K562 (cell line): ENCODE results near the gene CRHR2. TPM values are rescaled to one million over a fixed set of nuclear protein-coding genes. Genes with fewer than 3 reads are reported as not detected.

Experiments
- ATAC-seq: fragments of 200-7000 bp; cut with Tn5 transposase; 3 replicates; pipeline ENCODE4 v1.9.1; 2020; ENCODE audit warnings: moderate library complexity
- BruUV-seq: library from RNA; stranded (reverse); fragments of 400-500 nt; replicated peaks from 2 replicates; lab custom pipeline; 2021; lab: Mats Ljungman, UMichigan
- CTCF ChIA-PET: fragments of 300-600 bp; formaldehyde crosslinking; extraction: SDS; loops from one replicate; lab custom pipeline; 2021; ENCODE audit warnings: low intra/inter-chr PET ratio; lab: Yijun Ruan, JAX
- POLR2A ChIA-PET: fragments of 300-600, 350-650 bp; sonication (Branson Sonifier 250); formaldehyde crosslinking; extraction: SDS; loops from one replicate; lab custom pipeline; 2021; ENCODE audit warnings: antibody characterized with exemption, inconsistent platforms; lab: Yijun Ruan, JAX
- DNase-seq, 4 experiments: peaks; one replicate each; pipeline versions ENCODE4 v3.0.0 to v3.0.0-alpha.2; 2011 to 2018; ENCODE audit warnings: low spot score in 3 of 4, mixed read lengths in 3 of 4; ENCODE audit errors: extremely low read depth in 1 of 4
- FAIRE-seq: peaks from 2 replicates; lab custom pipeline; 2011; peaks lifted over from hg19 to GRCh38; lab: Jason Lieb, UNC
- H2AFZ ChIP-seq: 2 replicates; pipeline ENCODE4 v1.6.0; 2011; ENCODE audit warnings: low read depth, low read length, control low read depth, inconsistent platforms
- H3K27ac ChIP-seq: fragments of 200-600 bp; 3 replicates; pipeline ENCODE4 v1.8.0; 2011; ENCODE audit warnings: low read depth, mild to moderate bottlenecking, control low read depth, inconsistent platforms, low read length, moderate library complexity, mixed read lengths; ENCODE audit errors: extremely low read depth
- H3K27me3 ChIP-seq, 2 experiments: fragments of 300-600 bp in 1 of 2; 2 replicates in 1 of 2; 3 replicates in 1 of 2; pipeline versions ENCODE4 v1.6.0 to v1.8.0; 2011; ENCODE audit warnings: inconsistent platforms in 2 of 2, low read length in 2 of 2, mild to moderate bottlenecking in 1 of 2, mixed read lengths in 1 of 2, moderate library complexity in 1 of 2; ENCODE audit not compliant: control insufficient read depth in 2 of 2, insufficient read depth in 2 of 2
- H3K36me3 ChIP-seq: fragments of 300-600 bp; 3 replicates; pipeline ENCODE4 v1.8.0; 2011; ENCODE audit warnings: mild to moderate bottlenecking, low read length, inconsistent platforms; ENCODE audit not compliant: control insufficient read depth, insufficient read depth
- H3K4me1 ChIP-seq, 2 experiments: fragments of 200-600 bp in 1 of 2; replicated peaks in 1 of 2; 2 replicates in 1 of 2; 3 replicates in 1 of 2; pipeline versions ENCODE4 v1.5.1 to v1.8.0; 2011; ENCODE audit warnings: inconsistent platforms in 2 of 2, low read length in 2 of 2, mild to moderate bottlenecking in 1 of 2, mixed read lengths in 1 of 2, moderate library complexity in 1 of 2; ENCODE audit not compliant: control insufficient read depth in 2 of 2, insufficient read depth in 2 of 2
- H3K4me2 ChIP-seq: 2 replicates; pipeline ENCODE4 v1.6.1; 2011; ENCODE audit warnings: low read length, control low read depth, inconsistent platforms, mixed read lengths; ENCODE audit not compliant: insufficient read depth
- H3K4me3 ChIP-seq: fragments of 200-600 bp; sonication (generic), shearing (Covaris generic); 2 replicates; pipeline ENCODE4 v1.5.1; 2016; ENCODE audit warnings: control low read depth, inconsistent platforms
- H3K79me2 ChIP-seq: fragments of 200-600 bp; 3 replicates; pipeline ENCODE4 v1.8.0; 2011; ENCODE audit warnings: low read length, inconsistent platforms; ENCODE audit not compliant: control insufficient read depth, insufficient read depth
- H3K9ac ChIP-seq, 2 experiments: 2 replicates each; pipeline versions ENCODE4 v1.6.0 to v1.6.1; 2011; ENCODE audit warnings: low read depth in 2 of 2, low read length in 2 of 2, control low read depth in 1 of 2, inconsistent platforms in 1 of 2, mild to moderate bottlenecking in 1 of 2, mixed read lengths in 1 of 2; ENCODE audit not compliant: insufficient read depth in 1 of 2
- H3K9me1 ChIP-seq: one replicate; pipeline ENCODE4 v1.6.0; 2011; ENCODE audit warnings: inconsistent platforms, mild to moderate bottlenecking, low read length, moderate library complexity; ENCODE audit not compliant: control insufficient read depth, insufficient read depth
- H3K9me3 ChIP-seq: replicated peaks from 2 replicates; pipeline ENCODE4 v1.5.1; 2011; ENCODE audit warnings: low read depth, low read length, inconsistent platforms; ENCODE audit not compliant: control insufficient read depth, insufficient read depth
- H4K20me1 ChIP-seq: replicated peaks from 2 replicates; pipeline ENCODE4 v1.6.1; 2011; ENCODE audit warnings: low read length, inconsistent platforms, mixed read lengths; ENCODE audit not compliant: control insufficient read depth, insufficient read depth
- BHLHE40 ChIP-seq: IDR thresholded peaks from 2 replicates; pipeline ENCODE4 v1.6.1; 2011; ENCODE audit warnings: low read length, improper control_type of control experiment
- CSDE1 ChIP-seq, 2 experiments: fragments of 450-650 bp; IDR thresholded peaks; 2 replicates each; pipeline ENCODE4 v1.6.1; 2016; ENCODE audit warnings: mild to moderate bottlenecking in 1 of 2
- FOXA3 ChIP-seq, 2 experiments: fragments of 450-650 bp in 1 of 2; sonication (generic) in 1 of 2; formaldehyde crosslinking; IDR thresholded peaks in 1 of 2; conservative IDR thresholded peaks in 1 of 2; 2 replicates each; pipeline versions ENCODE4 v1.4.0 to v1.8.0; 2020 to 2022; ENCODE audit warnings: mild to moderate bottlenecking in 2 of 2, missing genetic modification reagents in 1 of 2
- FOXK2 ChIP-seq, 2 experiments: fragments of 450-650 bp; IDR thresholded peaks in 1 of 2; conservative IDR thresholded peaks in 1 of 2; 2 replicates each; pipeline ENCODE4 v1.6.1; 2016; ENCODE audit warnings: low read depth in 2 of 2, mild to moderate bottlenecking in 1 of 2
- NCOA2 ChIP-seq, 2 experiments: fragments of 450-650 bp; IDR thresholded peaks; 2 replicates each; pipeline ENCODE4 v1.6.1; 2018; ENCODE audit warnings: mild to moderate bottlenecking in 2 of 2, moderate library complexity in 1 of 2; ENCODE audit not compliant: partially characterized antibody in 2 of 2
- RB1 ChIP-seq: fragments of 450-650 bp; IDR thresholded peaks from 2 replicates; pipeline ENCODE4 v1.6.1; 2017; ENCODE audit warnings: low read depth, mild to moderate bottlenecking
- TEAD1 ChIP-seq, 2 experiments: fragments of 450-650 bp in 1 of 2; sonication (generic) in 1 of 2; formaldehyde crosslinking; IDR thresholded peaks; 2 replicates each; pipeline versions ENCODE4 v1.4.0 to v1.8.0; 2020 to 2022; ENCODE audit warnings: mild to moderate bottlenecking in 2 of 2, missing genetic modification reagents in 1 of 2
- ZNF785 ChIP-seq: fragments of 250-450 bp; sonication (Bioruptor Pico); IDR thresholded peaks from 2 replicates; pipeline ENCODE4 v1.4.0; 2020; ENCODE audit warnings: mild to moderate bottlenecking
- WGBS: fragments of 100-300 bp; shearing (Covaris generic); methylation state at CpG from one replicate; pipeline ENCODE4 v1.1.6; 2016; ENCODE audit warnings: low coverage, mixed read lengths; ENCODE audit not compliant: insufficient coverage; ENCODE audit errors: missing lambda C conversion rate; 5-methylcytosine and 5-hydroxymethylcytosine counted together
- in situ Hi-C: fragments of 300-500 bp; cut with MboI; formaldehyde crosslinking; loops from 4 replicates; pipeline ENCODE4 v1.15.0; 2018; ENCODE audit warnings: inconsistent platforms, mixed read lengths
- intact Hi-C: fragments of 100-400 bp; cut with micrococcal nuclease; formaldehyde crosslinking; loops from 2 replicates; pipeline ENCODE4 v1.14.2; 2022
- polyA plus RNA-seq, 8 experiments: library from polyadenylated mRNA; depleted of rRNA in 4 of 8; stranded (reverse) in 5 of 8; unstranded in 3 of 8; fragments of >200 nt; fragmentation: Nextera tagmentation in 2 of 8; fragmentation: Illumina TruSeq in 1 of 8; extraction: Ambion mirVana in 2 of 8; extraction: Trizol in 1 of 8; gene quantifications; 2 replicates each; pipeline versions ENCODE4 v1.2.1 to v1.2.3, GENCODE V29; 2011 to 2014; ENCODE audit warnings: inconsistent platforms in 1 of 8, missing spikeins in 1 of 8
- total RNA-seq, 7 experiments: library from RNA; depleted of rRNA in 6 of 7; stranded (reverse); fragments of >200 nt in 6 of 7; fragmentation: Illumina TruSeq in 2 of 7; extraction: Trizol in 2 of 7; gene quantifications; 2 replicates each; pipeline versions ENCODE4 v1.2.1 to v1.2.3, GENCODE V29; 2011 to 2021; ENCODE audit warnings: low replicate concordance in 1 of 7

CRHR2 gene
- total and polyA plus RNA-seq, 9 of the 15 experiments (the other 6 are each of a cell fraction or from before 2014, with no cell fraction given): not detected

DNA sequence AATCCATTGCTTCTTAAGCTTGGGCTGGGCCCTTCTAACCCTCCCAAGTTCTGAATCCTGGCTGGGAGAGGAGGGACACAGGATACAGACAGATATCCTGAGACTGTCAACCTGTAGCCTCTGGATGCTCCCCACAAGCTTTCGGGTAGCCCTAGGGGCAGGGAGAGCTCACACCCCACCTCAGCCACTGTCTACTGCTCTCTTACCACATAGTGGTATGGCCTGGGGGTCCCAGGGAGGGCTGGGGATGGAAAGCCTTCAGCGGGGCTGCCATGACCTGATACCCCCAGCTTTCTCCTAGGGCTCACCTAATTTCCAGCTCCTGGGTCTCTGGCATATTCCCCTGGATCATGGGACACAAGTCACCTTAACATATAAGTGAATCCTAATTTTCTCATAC lies 25.1 kb downstream of the CRHR2 start:
- BruUV-seq: no TSS peak
- Histone ChIP-seq H3K9ac (no peak overlapping the region), H3K27me3 (peaks cover 2 to 55% of the 10 kb centered on the region in 2 experiments; a peak in 3 of 5 replicates), H3K79me2 (no peaks in the 10 kb centered on the region), H3K4me2 (no peak overlapping the region), H3K4me3 (no peak overlapping the region), H3K4me1 (peaks cover 0 to 3% of the 10 kb centered on the region in 2 experiments; a peak in 1 of 5 replicates), H3K9me1 (no peaks in the 10 kb centered on the region), H3K36me3 (no peaks in the 10 kb centered on the region), H4K20me1 (peaks cover 4% of the 10 kb centered on the region; the same call in 1 of the 2 replicates), H3K27ac (no peak overlapping the region), H2AFZ (no peak overlapping the region), H3K9me3 (no peaks in the 10 kb centered on the region)
- WGBS: 0% methylated on average over 2 of the region's 2 CpGs
- ChIA-PET CTCF (no interaction called here), POLR2A (no interaction called here)
- intact Hi-C loops (no loop called here), in situ Hi-C loops (no loop called here)
- no peak for FAIRE-seq
- no peak for TF ChIP-seq NCOA2 (IDR thresholded peaks at IDR 0.05; ENCODE audit: partially characterized antibody in 2 of 2)
- no peak for TF ChIP-seq TEAD1 (CRISPR knock-in tag; IDR thresholded peaks at IDR 0.05)
- no peak for TF ChIP-seq FOXK2 (conservative IDR thresholded peaks at IDR 0.05 in 1 of 2, IDR thresholded peaks at IDR 0.05 in 1 of 2; ENCODE audit: low read depth in 2 of 2)
- TF ChIP-seq BHLHE40: no peak
- no peak for TF ChIP-seq FOXA3 (CRISPR knock-in tag; conservative IDR thresholded peaks at IDR 0.05 in 1 of 2, IDR thresholded peaks at IDR 0.05 in 1 of 2)
- TF ChIP-seq RB1: no peak
- TF ChIP-seq ZNF785 (CRISPR knock-in tag): no peak
- TF ChIP-seq CSDE1 (IDR thresholded peaks at IDR 0.05): no peak
- DNase-seq: no peak
- ATAC-seq: no peak
